KMS-11 (cell line): ENCODE data around the gene ARID1B.

ENCODE experiments used
- H2AFZ ChIP-seq: fragments of 200-600 bp; sonication (generic); 2 replicates; pipeline ENCODE4 v1.6.1; 2016; ENCODE audit warnings: antibody characterized with exemption, mixed run types, low read depth
- H3K27ac ChIP-seq: fragments of 200-600 bp; sonication (generic); 2 replicates; pipeline ENCODE4 v1.6.1; 2016; ENCODE audit warnings: mild to moderate bottlenecking, mixed run types
- H3K27me3 ChIP-seq: fragments of 200-600 bp; sonication (generic); 2 replicates; pipeline ENCODE4 v1.6.1; 2017; ENCODE audit warnings: mild to moderate bottlenecking, low read depth, mixed run types, moderate library complexity; ENCODE audit not compliant: insufficient read depth
- H3K36me3 ChIP-seq: fragments of 200-600 bp; sonication (generic); 2 replicates; pipeline ENCODE4 v1.6.1; 2017; ENCODE audit warnings: mild to moderate bottlenecking, mixed run types; ENCODE audit not compliant: insufficient read depth
- H3K4me1 ChIP-seq: fragments of 200-600 bp; sonication (generic); 2 replicates; pipeline ENCODE4 v1.6.1; 2016; ENCODE audit warnings: mild to moderate bottlenecking, low read depth, mixed run types; ENCODE audit not compliant: poor library complexity, severe bottlenecking
- H3K4me2 ChIP-seq: fragments of 200-600 bp; sonication (generic); 2 replicates; pipeline ENCODE4 v1.7.0; 2016; ENCODE audit warnings: mild to moderate bottlenecking, mixed run types
- H3K4me3 ChIP-seq: fragments of 200-600 bp; sonication (generic); IDR thresholded peaks from 2 replicates; pipeline ENCODE4 v1.6.1; 2017; ENCODE audit warnings: low read depth, low read length, mixed read lengths; ENCODE audit not compliant: insufficient read depth
- H3K79me2 ChIP-seq: fragments of 200-600 bp; sonication (generic); 2 replicates; pipeline ENCODE4 v1.6.1; 2016; ENCODE audit warnings: low read depth, mixed run types; ENCODE audit not compliant: insufficient read depth
- H3K9ac ChIP-seq: fragments of 200-600 bp; sonication (generic); 2 replicates; pipeline ENCODE4 v1.6.1; 2016; ENCODE audit warnings: mild to moderate bottlenecking, mixed run types
- H4K20me1 ChIP-seq: fragments of 200-600 bp; sonication (generic); 2 replicates; pipeline ENCODE4 v1.6.1; 2016; ENCODE audit warnings: mild to moderate bottlenecking, mixed run types; ENCODE audit not compliant: insufficient read depth
- TF ChIP-seq, protein P1 (sequence below): fragments of 200-600 bp; sonication (generic); conservative IDR thresholded peaks from 2 replicates; pipeline ENCODE4 v1.6.1; 2017; ENCODE audit warnings: low read depth, mild to moderate bottlenecking, antibody characterized with exemption, low read length, moderate library complexity, mixed read lengths

The ARID1B gene

DNA sequence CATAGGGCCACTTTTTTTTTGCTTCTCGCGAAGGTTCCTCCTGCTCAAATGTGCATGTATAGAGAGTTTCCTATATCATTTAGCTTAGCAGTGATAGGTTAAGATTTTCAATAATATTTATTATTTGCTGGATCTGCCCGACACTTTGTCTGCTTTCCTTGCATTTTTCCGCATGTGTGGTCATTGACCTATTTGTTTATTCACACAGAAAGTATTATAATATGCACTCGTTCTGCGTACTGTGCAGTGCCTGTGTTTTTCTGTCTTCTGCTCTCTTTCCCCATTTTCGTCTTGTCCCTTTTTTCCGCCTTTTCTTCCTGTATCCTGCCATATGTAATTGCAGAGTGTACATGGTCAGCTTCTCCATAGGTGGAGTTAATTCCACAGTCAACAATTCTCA lies 290.3 kb downstream of the ARID1B start:
- TF ChIP-seq, protein P1, sequence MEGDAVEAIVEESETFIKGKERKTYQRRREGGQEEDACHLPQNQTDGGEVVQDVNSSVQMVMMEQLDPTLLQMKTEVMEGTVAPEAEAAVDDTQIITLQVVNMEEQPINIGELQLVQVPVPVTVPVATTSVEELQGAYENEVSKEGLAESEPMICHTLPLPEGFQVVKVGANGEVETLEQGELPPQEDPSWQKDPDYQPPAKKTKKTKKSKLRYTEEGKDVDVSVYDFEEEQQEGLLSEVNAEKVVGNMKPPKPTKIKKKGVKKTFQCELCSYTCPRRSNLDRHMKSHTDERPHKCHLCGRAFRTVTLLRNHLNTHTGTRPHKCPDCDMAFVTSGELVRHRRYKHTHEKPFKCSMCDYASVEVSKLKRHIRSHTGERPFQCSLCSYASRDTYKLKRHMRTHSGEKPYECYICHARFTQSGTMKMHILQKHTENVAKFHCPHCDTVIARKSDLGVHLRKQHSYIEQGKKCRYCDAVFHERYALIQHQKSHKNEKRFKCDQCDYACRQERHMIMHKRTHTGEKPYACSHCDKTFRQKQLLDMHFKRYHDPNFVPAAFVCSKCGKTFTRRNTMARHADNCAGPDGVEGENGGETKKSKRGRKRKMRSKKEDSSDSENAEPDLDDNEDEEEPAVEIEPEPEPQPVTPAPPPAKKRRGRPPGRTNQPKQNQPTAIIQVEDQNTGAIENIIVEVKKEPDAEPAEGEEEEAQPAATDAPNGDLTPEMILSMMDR, result no peak
- Histone ChIP-seq H3K4me2 (peak overlapping the region; percentile 79; the same call in 1 of the 2 replicates), H3K36me3 (no peaks in the 10 kb centered on the region), H3K4me3 (no peak overlapping the region), H3K27me3 (no peaks in the 10 kb centered on the region), H3K79me2 (peaks cover 22% of the 10 kb centered on the region; the same call in 1 of the 2 replicates), H2AFZ (no peak overlapping the region), H4K20me1 (peaks cover 3% of the 10 kb centered on the region; the same call in 1 of the 2 replicates), H3K9ac (no peak overlapping the region), H3K4me1 (peaks cover 60% of the 10 kb centered on the region), H3K27ac (no peak overlapping the region)

- no peaks in the 10 kb centered on the region for H3K36me3 ChIP-seq
- TF ChIP-seq, protein P1, result no peak
- peaks cover 31% of the 10 kb centered on the region; the same call in 1 of the 2 replicates for H3K79me2 ChIP-seq
- H3K27me3 ChIP-seq, result no peaks in the 10 kb centered on the region
- H3K9ac ChIP-seq, result no peak overlapping the region; the same call in 1 of the 2 replicates
- H3K4me1 ChIP-seq, result peaks cover 60% of the 10 kb centered on the region
- H4K20me1 ChIP-seq, result no peaks in the 10 kb centered on the region
- no peak overlapping the region for H3K4me3 ChIP-seq
- H3K4me2 ChIP-seq, result peak overlapping the region; percentile 79
- H3K27ac ChIP-seq, result peak overlapping the region; percentile 23; the same call in 1 of the 2 replicates
- no peak overlapping the region for H2AFZ ChIP-seq
Observed at GRCh38 chr6:157068691-157069324, 291.6 kb downstream of the ARID1B start.

GRCh38 chr6:157069585-157069984 lies 292.4 kb downstream of the ARID1B start:
- Histone ChIP-seq H3K79me2 (peaks cover 31% of the 10 kb centered on the region; the same call in 1 of the 2 replicates), H3K27ac (peak overlapping the region; percentile 23; the same call in 1 of the 2 replicates), H3K4me3 (no peak overlapping the region), H3K9ac (no peak overlapping the region), H3K4me2 (peak overlapping the region; percentile 79), H3K27me3 (no peaks in the 10 kb centered on the region), H2AFZ (no peak overlapping the region), H3K36me3 (no peaks in the 10 kb centered on the region), H3K4me1 (peaks cover 60% of the 10 kb centered on the region), H4K20me1 (no peaks in the 10 kb centered on the region)
- TF ChIP-seq, protein P1, result no peak

DNA sequence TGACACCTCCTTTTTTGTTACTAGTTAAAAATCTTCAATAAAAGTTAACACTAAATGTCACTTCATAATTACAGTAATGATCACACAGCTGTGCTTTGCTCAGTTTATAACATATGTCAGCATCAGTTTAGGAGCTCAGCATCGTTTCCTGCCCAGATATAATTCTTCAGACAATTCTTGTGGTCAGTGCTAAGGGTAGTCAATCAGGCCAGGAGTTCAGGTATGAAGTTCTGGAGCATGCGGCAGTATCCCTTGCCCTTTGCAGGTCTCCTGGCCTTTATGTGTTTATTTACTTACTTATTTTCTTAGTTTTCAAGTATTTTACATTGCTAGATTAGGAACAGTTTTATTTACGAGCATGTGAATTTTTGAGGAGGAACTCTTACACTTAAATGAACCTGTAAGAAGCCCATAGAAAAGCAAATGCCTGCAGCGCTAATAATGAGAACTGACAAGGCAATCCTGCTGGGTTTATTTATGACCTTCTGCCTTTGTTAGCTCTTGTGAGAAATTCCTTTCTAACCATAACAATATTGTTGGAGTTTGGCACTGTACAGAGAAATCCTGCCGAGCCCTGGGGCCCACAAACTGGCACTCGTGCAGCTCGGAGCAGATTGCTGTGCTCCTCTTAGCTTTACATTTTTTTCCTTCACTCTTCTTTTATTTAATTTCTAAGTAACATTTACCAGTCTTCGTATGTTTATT lies 293.4 kb downstream of the ARID1B start:
- Histone ChIP-seq H3K36me3 (no peaks in the 10 kb centered on the region), H3K9ac (no peak overlapping the region), H3K27me3 (no peaks in the 10 kb centered on the region), H3K4me2 (peak overlapping the region; percentile 31; the same call in 1 of the 2 replicates), H4K20me1 (no peaks in the 10 kb centered on the region), H3K4me3 (no peak overlapping the region), H2AFZ (no peak overlapping the region), H3K4me1 (peaks cover 69% of the 10 kb centered on the region), H3K27ac (0 out of 2 replicates have a peak overlapping the region, but pooled peaks have one; percentile 10), H3K79me2 (peaks cover 31% of the 10 kb centered on the region; the same call in 1 of the 2 replicates)
- TF ChIP-seq, protein P1, result no peak
